Thymus (tissue), 11 donors: ENCODE results near the gene SRSF6. TPM values are rescaled to one million over a fixed set of nuclear protein-coding genes. Genes with fewer than 3 reads are reported as not detected.

Source experiments
- DNase-seq, 9 donors: peaks; one replicate each; pipeline ENCODE4 v3.0.0-alpha.2; 2013; ENCODE audit warnings: low spot score in 9 of 9, low read depth in 6 of 9, missing footprints in 1 of 9
- H3K27ac ChIP-seq, 2 donors: one replicate each; pipeline ENCODE4 v1.5.1; 2013; ENCODE audit warnings: control low read depth in 1 of 2, low read depth in 1 of 2, low read length in 1 of 2, mild to moderate bottlenecking in 1 of 2, moderate library complexity in 1 of 2
- H3K27me3 ChIP-seq, 2 donors: one replicate each; pipeline ENCODE4 v1.5.1; 2013; ENCODE audit warnings: low read length in 1 of 2; ENCODE audit not compliant: control insufficient read depth in 2 of 2, insufficient read depth in 1 of 2
- H3K36me3 ChIP-seq, 2 donors: one replicate each; pipeline ENCODE4 v1.5.1; 2013; ENCODE audit warnings: low read length in 1 of 2, mild to moderate bottlenecking in 1 of 2, moderate library complexity in 1 of 2; ENCODE audit not compliant: control insufficient read depth in 2 of 2, insufficient read depth in 2 of 2
- H3K4me1 ChIP-seq, 2 donors: one replicate each; pipeline ENCODE4 v1.5.1; 2013; ENCODE audit warnings: low read length in 2 of 2; ENCODE audit not compliant: control insufficient read depth in 2 of 2, insufficient read depth in 2 of 2
- H3K4me3 ChIP-seq, 2 donors: one replicate each; pipeline ENCODE4 v1.5.1; 2013; ENCODE audit warnings: low read length in 2 of 2, control low read depth in 1 of 2, mild to moderate bottlenecking in 1 of 2
- H3K9me3 ChIP-seq, 2 donors: one replicate each; pipeline ENCODE4 v1.5.1; 2013; ENCODE audit warnings: low read length in 1 of 2, mild to moderate bottlenecking in 1 of 2; ENCODE audit not compliant: control insufficient read depth in 2 of 2, insufficient read depth in 1 of 2
- WGBS: extraction: QIAGEN DNeasy Blood & Tissue Kit; methylation state at CpG from one replicate; pipeline ENCODE4 v1.1.7; 2013; 5-methylcytosine and 5-hydroxymethylcytosine counted together
- polyA plus RNA-seq: library from polyadenylated mRNA; stranded (reverse); fragments of 200-250 nt; gene quantifications from one replicate; pipeline ENCODE4 v1.2.3, GENCODE V29; 2013
- total RNA-seq: library from RNA; stranded (reverse); fragments of 120-200 nt; gene quantifications from one replicate; pipeline ENCODE4 v1.2.4, GENCODE V29; 2013
- donor health status: healthy.

Gene SRSF6
- total and polyA plus RNA-seq, 2 donors = 88.2 to 180 TPM

DNA sequence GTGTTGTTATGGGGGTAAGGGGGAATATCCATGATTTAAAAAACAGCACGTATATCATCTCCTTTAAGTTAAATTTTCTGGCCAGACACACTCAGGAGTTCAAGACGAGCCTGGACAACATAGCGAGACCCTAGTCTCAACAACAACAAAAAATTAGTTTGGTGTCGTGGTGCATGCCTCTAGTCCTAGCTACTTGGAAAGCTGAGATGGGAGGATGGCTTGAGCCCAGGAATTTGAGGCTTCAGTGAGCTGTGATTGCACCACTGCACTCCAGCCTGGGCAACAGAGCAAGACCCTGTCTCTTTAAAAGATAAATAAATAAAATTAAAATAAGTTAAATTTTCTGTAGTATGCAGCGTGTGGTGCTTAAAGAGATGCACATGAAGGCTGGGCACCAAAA lies 31.5 kb upstream of the SRSF6 start:
- Histone ChIP-seq H3K27ac (no peak overlapping the region), H3K27me3 (no peaks in the 10 kb centered on the region), H3K36me3 (no peaks in the 10 kb centered on the region), H3K9me3 (no peaks in the 10 kb centered on the region), H3K4me3 (no peak overlapping the region), H3K4me1 (no peaks in the 10 kb centered on the region)
- 92% methylated on average over 5 of the region's 5 CpGs for WGBS
- DNase-seq = no peak

GRCh38 chr20:43430265-43431133 lies 27.2 kb upstream of the SRSF6 start:
- Histone ChIP-seq H3K4me3 (no peak overlapping the region), H3K36me3 (no peaks in the 10 kb centered on the region), H3K9me3 (no peaks in the 10 kb centered on the region), H3K27ac (no peak overlapping the region), H3K4me1 (no peaks in the 10 kb centered on the region), H3K27me3 (no peaks in the 10 kb centered on the region)
- DNase-seq = no peak
- 70% methylated on average over 10 of the region's 10 CpGs for WGBS

- no peak overlapping the region for H3K27ac ChIP-seq
- no peaks in the 10 kb centered on the region for H3K4me1 ChIP-seq
- DNase-seq = no peak
- H3K36me3 ChIP-seq = no peaks in the 10 kb centered on the region
- 89% methylated on average over 7 of the region's 7 CpGs for WGBS
- no peaks in the 10 kb centered on the region for H3K9me3 ChIP-seq
- H3K4me3 ChIP-seq = no peak overlapping the region
- no peaks in the 10 kb centered on the region for H3K27me3 ChIP-seq
Observed at GRCh38 chr20:43431134-43431519, 26.6 kb upstream of the SRSF6 start.

DNA sequence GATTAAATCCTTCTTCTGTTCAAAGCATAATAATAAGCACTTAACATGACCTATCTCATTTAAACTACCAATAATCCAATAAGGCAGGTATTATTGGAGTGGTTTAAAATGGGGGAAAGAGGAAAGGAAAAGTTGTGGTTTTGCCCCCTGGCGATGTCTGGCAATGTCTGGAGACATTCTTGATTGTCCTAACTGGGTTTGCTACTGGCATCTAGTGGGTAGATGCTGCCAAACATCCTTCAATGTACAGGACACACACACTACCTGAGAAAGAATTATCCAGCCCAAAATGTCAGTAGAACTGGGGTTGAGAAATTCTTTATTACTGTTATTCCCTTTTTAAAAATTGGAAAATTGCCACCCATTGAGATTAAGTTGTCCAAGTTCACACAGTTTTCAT lies 25.2 kb upstream of the SRSF6 start:
- Histone ChIP-seq H3K4me3 (no peak overlapping the region), H3K9me3 (no peaks in the 10 kb centered on the region), H3K27ac (no peak overlapping the region), H3K36me3 (no peaks in the 10 kb centered on the region), H3K27me3 (no peaks in the 10 kb centered on the region), H3K4me1 (no peaks in the 10 kb centered on the region)
- DNase-seq = no peak
- 59% methylated on average over 1 of the region's 1 CpG for WGBS

GRCh38 chr20:43433250-43433854 lies 24.3 kb upstream of the SRSF6 start:
- Histone ChIP-seq H3K36me3 (no peaks in the 10 kb centered on the region), H3K27ac (no peak overlapping the region), H3K4me1 (no peaks in the 10 kb centered on the region), H3K27me3 (no peaks in the 10 kb centered on the region), H3K4me3 (no peak overlapping the region), H3K9me3 (no peaks in the 10 kb centered on the region)
- WGBS = 96% methylated on average over 4 of the region's 4 CpGs
- no peak for DNase-seq

GRCh38 chr20:43434565-43434964 lies 23.1 kb upstream of the SRSF6 start:
- no peak overlapping the region for H3K27ac ChIP-seq
- no peak overlapping the region for H3K4me3 ChIP-seq
- H3K4me1 ChIP-seq = no peaks in the 10 kb centered on the region
- no peaks in the 10 kb centered on the region for H3K27me3 ChIP-seq
- H3K9me3 ChIP-seq = no peaks in the 10 kb centered on the region
- DNase-seq = no peak
- 96% methylated on average over 6 of the region's 6 CpGs for WGBS
- H3K36me3 ChIP-seq = no peaks in the 10 kb centered on the region

- DNase-seq = no peak
- Histone ChIP-seq H3K36me3 (no peaks in the 10 kb centered on the region), H3K9me3 (no peaks in the 10 kb centered on the region), H3K4me1 (no peaks in the 10 kb centered on the region), H3K27me3 (no peaks in the 10 kb centered on the region), H3K4me3 (no peak overlapping the region), H3K27ac (no peak overlapping the region)
- WGBS = 90% methylated on average over 7 of the region's 7 CpGs
Observed at GRCh38 chr20:43438578-43439316, 18.9 kb upstream of the SRSF6 start.

DNA sequence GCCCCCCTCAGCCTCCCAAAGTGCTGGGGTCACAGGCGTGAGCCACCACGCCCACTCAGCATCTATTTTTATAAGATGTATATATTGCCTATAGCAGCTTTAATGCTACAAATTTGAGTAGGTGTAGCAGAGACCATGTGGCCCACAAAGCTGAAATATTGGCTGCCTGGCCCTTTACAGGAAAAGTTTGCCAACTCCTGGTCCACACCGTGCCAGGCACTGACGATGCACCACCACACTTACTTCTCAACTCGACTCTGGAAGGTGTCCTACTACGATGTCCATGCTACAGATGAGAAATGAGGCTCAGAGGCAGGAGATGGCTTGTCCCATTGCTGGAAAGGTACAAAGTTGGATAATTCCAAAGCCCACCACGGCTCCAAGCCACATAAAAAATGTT lies 17.2 kb upstream of the SRSF6 start:
- WGBS = 93% methylated on average over 7 of the region's 7 CpGs
- Histone ChIP-seq H3K4me1 (no peaks in the 10 kb centered on the region), H3K4me3 (no peak overlapping the region), H3K9me3 (no peaks in the 10 kb centered on the region), H3K27ac (no peak overlapping the region), H3K36me3 (no peaks in the 10 kb centered on the region), H3K27me3 (no peaks in the 10 kb centered on the region)
- no peak for DNase-seq

GRCh38 chr20:43442282-43442880 lies 15.3 kb upstream of the SRSF6 start:
- WGBS = 86% methylated on average over 5 of the region's 5 CpGs
- no peak overlapping the region for H3K27ac ChIP-seq
- H3K36me3 ChIP-seq = no peaks in the 10 kb centered on the region
- no peaks in the 10 kb centered on the region for H3K9me3 ChIP-seq
- no peak for DNase-seq
- no peaks in the 10 kb centered on the region for H3K27me3 ChIP-seq
- no peaks in the 10 kb centered on the region for H3K4me1 ChIP-seq
- no peak overlapping the region for H3K4me3 ChIP-seq
